GM19193 (cell line): Measurements from ENCODE around the gene GALNT18.

ENCODE experiments used
- POLR2A ChIP-seq: IDR thresholded peaks from 4 replicates; pipeline ENCODE4 v1.6.1; 2011; ENCODE audit not compliant: insufficient read depth, insufficient read length; ENCODE audit errors: extremely low read depth

GALNT18 gene

GRCh38 chr11:11458485-11458884 is 163.3 kb downstream of the GALNT18 start:
- no peak for TF ChIP-seq POLR2A

GRCh38 chr11:11458001-11458400 is 163.8 kb downstream of the GALNT18 start:
- TF ChIP-seq POLR2A = no peak

GRCh38 chr11:11456866-11457265 is 164.9 kb downstream of the GALNT18 start:
- no peak for TF ChIP-seq POLR2A

GRCh38 chr11:11454671-11455223 is 167.1 kb downstream of the GALNT18 start:
- no peak for TF ChIP-seq POLR2A

GRCh38 chr11:11451501-11452005 is 170.3 kb downstream of the GALNT18 start:
- TF ChIP-seq POLR2A = no peak

- TF ChIP-seq POLR2A = no peak
Observed at GRCh38 chr11:11450744-11451362, 171.0 kb downstream of the GALNT18 start.

- TF ChIP-seq POLR2A = no peak
Observed at GRCh38 chr11:11449327-11449726, 172.5 kb downstream of the GALNT18 start.

- TF ChIP-seq POLR2A = no peak
Observed at GRCh38 chr11:11448626-11449025, 173.2 kb downstream of the GALNT18 start.

GRCh38 chr11:11446967-11447366 is 174.8 kb downstream of the GALNT18 start:
- no peak for TF ChIP-seq POLR2A

GRCh38 chr11:11446564-11446963 is 175.2 kb downstream of the GALNT18 start:
- TF ChIP-seq POLR2A = no peak

GRCh38 chr11:11445441-11446185 is 176.2 kb downstream of the GALNT18 start:
- no peak for TF ChIP-seq POLR2A

- TF ChIP-seq POLR2A = no peak
Observed at GRCh38 chr11:11444804-11445131, 177.0 kb downstream of the GALNT18 start.

GRCh38 chr11:11444027-11444803 is 177.6 kb downstream of the GALNT18 start:
- TF ChIP-seq POLR2A = no peak

GRCh38 chr11:11442791-11443190 is 179.0 kb downstream of the GALNT18 start:
- no peak for TF ChIP-seq POLR2A

GRCh38 chr11:11441516-11441915 is 180.3 kb downstream of the GALNT18 start:
- TF ChIP-seq POLR2A = no peak
